Activated naive CD8-positive, alpha-beta T cell treated with anti-CD3 and anti-CD28 coated beads, Interleukin-2, amount 50 U/mL, for 16 hours (primary cell): ENCODE results near the gene ATRN.

Experiments used
- DNase-seq: peaks from one replicate; pipeline ENCODE4 v3.0.0-alpha.2; 2020; ENCODE audit warnings: low read depth, low spot score

The ATRN gene

DNA sequence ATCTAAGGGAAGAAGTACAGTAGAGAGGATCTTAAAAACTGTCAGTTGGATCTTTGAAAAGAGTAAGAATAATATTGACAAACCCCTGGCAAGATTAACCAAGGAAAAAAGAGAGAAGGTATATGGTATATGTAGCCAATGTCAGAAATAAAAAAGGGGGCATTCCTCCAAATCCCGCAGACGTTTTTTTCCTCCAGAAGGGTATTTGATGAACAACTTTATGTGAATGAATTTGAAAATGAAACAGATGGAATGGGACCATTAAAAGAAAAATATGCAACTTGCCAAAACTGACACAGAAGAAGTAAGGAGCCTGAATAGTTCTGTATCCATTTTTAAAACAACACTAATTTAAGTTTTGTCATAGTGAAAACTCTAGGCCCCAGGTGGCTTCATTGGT lies 156.7 kb downstream of the ATRN start:
- DNase-seq, result no peak

DNA sequence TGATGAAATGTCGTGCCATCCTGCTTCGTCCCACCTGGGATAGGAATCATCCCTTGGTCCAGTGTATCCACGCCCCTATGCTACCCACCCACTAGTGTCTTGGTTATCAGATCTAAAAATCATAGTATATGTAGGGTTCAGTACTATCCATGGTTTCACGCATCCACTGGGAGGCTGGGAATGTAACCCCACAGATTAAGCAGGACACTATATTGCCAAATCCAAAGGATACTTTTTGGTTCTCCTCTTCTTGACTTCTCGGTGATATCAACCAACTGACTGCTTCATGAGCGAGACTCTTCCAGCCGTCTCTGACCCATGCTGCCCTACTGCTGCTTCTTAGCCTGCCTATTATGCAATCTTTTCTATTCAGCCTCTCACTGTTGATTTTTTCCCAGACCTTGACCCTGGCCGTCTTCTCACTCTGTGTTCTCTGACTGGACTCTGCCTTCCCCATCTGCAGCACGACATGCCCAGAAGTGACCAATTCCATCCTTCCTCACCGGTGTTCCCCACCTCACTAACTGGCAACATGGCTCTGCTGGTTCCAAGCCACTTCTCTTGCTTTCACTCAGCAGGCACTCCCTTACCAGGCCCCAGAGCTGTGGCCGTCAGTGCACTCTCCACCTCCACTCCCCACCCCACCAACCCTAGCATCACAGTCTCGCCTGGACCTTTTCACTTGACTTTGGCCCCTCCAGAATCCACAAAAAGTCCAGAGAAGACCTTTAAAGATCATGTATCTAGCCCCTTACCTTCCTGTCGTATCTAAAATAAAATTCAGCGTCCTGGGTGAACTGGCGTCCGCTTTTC lies 157.9 kb downstream of the ATRN start:
- DNase-seq, result no peak

DNA sequence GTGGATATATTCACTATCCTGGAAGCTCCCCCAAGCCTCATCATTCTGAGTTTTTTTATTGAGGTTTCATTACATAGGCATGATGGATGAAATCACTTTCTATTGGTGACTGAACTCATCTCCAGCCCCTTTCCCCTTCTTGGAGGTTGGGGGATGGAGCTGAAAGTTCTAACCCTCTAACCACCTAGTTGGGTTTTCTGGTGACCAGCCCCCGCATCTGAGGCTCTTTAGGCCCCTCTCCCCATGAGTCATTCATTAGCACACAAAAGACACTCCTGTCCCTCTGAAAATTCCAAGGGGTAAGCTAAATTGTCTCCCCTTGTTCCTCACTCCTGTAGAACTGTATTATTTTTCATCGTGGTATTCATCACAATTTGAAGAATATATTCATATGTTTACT lies 159.1 kb downstream of the ATRN start:
- DNase-seq, result no peak

DNA sequence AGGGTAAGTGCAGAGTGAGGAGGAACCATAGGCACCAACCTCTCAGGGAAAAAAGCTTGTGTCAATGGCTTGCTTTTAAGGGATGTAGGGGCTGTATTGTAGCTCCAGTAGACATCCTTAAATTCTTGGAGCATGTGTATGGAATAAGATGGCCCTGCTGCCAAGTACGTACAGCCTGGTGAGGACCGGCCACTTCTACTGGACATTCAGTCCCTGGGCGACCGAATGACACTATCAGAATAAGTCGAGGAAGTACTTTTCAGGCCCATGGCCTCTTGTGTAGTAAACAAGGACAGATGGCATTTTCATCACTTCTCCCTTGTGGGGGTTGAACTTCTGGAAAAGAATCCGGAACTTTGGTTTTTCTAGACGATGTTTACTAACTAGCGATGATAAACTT lies 159.6 kb downstream of the ATRN start:
- no peak for DNase-seq

DNA sequence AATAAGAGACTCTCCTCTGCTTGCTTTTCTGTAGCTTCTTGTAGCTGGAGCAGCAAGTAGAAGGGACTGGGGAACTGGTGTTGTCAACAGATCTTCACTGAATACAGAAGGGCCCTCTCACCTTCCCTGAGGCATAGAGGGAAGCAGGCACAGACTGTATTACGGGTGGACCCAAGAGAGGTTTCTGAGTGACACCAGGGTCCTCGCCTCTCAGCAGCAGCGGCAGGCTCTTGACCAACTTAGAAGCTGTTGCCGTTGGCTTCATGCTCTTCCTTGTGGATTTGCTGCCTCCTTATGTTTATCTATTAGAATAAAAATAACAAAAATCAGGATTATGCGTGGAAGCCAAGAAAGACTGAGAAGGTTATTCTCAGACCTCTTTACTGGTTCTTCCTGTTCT lies 160.7 kb downstream of the ATRN start:
- no peak for DNase-seq

DNA sequence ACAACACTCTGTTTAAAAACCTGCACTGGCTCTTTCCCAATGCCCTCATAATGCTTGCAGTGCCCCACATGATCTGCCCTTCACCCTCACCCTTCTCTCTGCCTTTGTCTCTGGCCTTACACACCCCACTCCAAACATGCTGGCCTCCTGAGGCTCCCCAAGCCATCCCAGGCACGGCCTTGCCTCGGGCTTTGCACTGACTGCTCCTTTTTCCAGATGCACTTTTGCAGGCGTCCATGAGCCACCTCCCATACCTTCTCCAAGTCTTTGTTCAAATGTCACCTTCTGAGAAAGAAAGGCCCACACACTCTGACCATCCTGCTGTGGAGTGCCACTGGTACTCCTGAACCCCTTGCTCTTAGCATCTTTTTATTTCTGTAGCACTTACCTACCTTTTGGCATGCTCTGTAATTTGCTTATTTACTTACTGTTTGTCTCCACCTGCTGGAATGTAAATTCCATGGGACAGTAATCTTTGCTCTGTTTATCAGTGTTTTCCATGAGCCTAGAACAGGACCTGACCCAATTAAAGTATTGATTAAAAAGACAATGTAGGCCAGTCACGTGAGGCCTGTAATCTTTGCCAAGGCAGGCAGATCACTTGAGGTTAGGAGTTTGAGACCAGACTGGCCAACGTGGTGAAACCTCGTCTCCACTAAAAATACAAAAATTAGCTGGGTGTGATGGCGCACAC lies 161.6 kb downstream of the ATRN start:
- no peak for DNase-seq

DNA sequence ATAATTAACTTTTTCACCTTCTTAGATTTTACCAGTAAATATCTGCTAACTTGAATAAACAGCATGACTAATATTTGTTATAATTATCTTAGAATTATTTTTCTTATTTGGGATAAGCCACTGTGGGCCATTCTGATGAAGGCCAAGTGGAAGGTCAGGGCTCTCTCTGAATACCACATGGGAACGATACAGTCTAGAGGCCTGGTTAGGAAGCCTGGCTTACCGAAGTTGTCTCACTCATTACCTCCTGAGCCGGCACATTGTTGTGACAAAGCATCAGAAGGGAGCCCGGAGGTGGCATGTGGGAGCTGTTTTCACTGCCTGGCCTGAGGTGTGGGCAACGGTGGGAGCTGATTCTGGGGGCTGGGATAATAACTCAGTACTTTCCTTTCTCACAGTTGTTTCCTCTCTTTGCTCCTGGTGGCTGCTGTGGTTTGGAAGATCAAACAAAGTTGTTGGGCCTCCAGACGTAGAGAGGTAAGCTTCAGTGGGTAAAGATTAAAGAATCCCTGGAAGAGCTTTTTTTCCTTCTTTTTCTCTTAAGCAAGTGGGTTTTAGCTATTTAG lies 163.2 kb downstream of the ATRN start:
- DNase-seq, result no peak

DNA sequence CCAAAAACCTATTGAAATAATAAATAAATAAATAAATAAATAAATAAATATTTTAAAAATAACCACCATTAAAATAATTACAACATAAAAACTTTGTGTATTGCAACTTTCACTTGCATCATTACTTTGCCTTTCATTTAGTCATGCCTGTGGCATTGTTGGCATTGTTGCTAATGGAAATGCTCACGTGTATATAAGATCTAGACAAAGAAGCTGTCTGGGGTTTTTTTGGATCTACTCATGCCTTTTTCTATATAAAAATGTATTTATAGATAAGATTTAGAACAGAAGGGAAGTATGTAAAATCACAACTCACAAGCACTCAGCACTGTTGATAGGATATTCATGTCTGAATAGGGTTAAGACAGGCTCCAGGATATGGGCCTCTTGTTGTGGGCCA lies 164.5 kb downstream of the ATRN start:
- DNase-seq, result no peak

DNA sequence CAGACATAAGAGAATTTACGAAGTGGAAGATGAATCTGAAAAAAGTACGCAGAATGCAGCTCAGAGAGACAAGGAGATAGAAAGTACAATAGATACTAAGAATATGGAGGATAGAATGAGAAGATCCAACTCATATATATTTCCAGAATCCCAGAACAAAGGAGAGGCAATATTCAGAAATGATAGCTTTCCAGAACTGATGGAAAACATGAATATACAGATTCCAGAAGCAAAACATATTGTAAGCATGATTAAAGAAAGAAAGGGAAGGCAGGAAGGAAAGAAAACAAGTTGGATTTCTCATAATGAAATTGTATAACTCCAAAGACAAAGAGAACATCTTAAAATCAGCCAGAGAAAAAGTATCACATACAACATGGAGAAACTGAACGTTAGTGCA lies 169.4 kb downstream of the ATRN start:
- DNase-seq, result no peak

DNA sequence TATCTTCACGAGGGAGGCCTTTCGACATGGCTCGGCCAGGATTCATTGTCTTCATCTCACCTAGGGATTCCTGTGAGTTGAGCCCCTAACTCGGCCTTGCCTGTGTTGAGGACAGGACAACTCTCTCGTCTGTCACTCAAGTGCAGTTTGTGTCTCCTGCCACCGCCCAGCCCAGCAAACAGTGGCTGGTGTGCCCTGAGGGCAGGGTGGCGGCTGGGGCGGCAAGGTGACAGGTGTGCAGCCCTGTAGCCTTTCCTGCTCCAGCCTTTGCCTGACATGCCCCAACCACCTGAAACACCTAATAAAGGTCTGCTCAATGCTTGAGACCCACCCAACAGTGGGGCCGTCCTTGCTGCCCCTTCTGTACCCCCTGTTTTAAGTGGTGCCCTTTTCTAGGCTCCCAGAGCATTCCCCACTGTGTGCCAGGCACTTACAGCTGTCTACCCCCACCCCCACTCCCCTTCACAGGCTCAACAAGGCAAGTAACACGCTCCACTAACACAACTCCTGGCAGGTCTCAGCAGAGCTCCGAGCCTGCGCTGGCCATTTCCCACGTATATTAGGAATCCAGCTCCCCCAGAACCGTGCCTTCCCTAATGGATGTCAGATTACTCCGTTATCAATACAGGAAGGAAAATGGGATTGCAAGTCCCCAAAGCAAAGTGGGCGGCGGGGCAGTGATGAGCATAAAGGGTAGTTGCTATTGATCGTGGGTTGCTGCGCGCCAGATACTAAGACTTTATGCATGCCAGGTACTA lies 174.7 kb downstream of the ATRN start:
- no peak for DNase-seq

DNA sequence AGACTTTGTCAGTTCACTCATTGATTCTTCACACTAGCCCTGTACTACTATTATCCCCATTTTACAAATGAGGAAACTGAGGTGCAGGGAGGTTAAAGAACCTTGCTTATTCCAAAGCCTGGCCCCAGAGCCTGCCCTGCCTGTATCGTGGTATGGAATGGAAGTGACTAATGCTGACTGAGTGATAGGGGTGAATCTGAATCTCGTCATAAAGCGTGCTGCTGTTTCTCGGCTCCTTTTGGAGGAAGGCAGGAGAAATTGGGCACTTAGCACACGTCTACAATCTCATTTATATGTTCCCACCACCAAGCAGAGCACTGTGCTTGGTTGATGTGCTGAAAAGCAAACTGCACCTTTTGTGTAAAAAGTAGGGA lies 175.2 kb downstream of the ATRN start:
- DNase-seq, result no peak

DNA sequence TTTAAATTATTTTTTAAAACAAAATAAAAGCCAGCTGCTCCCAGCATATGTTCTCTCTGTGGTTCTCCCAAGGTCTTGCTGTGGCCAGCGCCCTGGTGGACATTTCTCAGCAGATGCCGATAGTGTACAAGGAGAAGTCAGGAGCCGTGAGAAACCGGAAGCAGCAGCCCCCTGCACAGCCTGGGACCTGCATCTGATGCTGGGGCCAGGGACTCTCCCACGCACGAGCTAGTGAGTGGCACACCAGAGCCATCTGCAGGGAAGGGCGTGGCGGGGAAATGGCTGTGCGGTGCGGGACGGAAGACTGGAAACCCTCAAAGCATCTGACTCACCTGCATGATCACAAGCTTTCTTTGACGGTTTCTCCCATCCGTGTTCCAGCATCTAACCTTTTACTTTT lies 175.8 kb downstream of the ATRN start:
- no peak for DNase-seq

DNA sequence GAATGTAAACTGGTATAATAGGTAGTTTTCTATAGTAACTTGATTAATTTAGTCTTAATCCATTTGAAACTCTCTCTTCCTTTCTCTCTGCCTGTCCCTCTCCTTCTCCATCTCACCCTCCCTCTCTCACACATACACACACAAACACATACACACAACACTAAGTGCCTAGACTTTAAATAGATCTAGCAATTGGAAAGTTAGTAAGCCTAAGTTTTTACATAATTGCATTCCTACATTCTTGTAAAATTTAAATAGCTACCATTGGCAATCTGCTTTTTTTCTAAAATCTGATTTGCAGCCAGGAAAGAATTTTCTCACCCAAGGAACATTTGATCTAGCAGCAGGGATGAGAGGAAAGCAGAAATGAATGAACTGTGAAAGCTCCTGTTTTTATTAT lies 176.7 kb downstream of the ATRN start:
- no peak for DNase-seq

DNA sequence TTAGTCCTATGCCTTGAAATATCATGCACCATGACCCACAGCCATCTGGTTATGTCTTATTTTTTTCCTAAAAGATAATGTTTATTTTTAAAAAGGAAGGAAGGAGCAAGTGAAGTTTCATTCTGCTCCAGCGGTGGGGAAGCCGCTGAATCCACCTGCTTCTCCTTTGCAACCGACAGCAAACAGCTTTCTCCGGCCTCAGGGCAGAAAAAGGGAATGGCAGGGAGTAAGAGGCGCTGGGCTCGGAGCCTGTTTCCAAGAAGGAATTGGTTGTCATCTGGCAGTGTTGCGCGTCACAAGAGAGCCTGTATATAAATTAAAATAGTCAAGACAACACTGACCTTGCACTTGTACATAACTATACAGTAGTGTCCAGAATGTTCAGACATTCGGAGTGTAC lies 178.1 kb downstream of the ATRN start:
- DNase-seq, result no peak

DNA sequence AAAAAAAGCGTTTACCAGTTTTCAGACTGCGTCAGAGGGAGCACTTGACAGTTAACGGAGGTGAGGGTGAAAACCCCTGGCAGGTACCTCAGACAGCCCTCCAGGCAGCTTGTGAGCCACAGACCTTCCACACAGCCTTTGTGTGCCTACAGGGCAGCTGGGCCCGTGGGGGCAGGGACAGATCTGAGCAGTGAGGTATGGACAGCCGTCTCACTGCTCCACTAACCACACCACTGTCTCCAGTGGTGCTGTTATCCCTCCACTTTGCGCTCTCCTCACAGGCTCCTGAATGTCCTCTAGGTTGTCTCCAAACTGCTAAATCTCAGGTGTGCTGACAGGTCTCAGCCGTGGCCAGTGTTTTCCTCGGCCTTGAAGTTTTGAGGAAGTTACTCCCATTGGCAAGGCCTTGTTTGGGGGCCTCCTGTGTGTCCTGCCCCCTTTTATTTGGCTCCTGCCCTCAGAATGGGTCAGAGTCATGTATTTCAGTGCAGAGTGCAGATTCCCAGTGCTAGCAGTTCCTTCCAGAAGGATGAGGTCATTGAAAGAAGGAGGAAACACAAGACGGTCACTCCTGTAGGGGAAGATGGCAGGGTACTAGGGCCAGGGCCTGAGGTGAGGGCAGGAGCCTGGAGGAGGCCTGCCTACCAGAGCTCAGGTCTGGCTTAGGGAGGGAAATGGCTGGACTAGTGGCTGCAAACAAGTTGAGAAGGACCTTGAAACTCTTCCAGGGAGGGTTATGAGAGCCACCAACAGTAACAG lies 180.6 kb downstream of the ATRN start:
- no peak for DNase-seq

DNA sequence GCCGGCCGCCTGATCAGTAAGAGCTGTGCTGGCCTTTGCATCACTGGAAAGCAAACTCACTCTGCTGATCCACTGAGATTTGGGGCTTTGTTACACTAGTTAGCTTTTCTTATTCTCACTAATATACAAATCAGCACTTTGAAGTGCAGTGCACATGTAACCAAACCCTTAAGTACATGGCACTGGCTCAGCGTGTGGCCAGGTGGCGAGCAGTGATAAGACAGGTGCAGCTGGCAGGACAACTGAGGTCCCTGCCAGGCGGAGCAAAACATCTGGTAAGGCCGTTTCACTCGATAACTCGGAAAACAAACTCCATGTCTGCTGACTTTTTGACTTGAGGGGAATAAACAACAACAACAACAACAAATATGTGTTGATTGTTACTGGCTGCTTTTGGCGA lies 181.4 kb downstream of the ATRN start:
- DNase-seq, result no peak

DNA sequence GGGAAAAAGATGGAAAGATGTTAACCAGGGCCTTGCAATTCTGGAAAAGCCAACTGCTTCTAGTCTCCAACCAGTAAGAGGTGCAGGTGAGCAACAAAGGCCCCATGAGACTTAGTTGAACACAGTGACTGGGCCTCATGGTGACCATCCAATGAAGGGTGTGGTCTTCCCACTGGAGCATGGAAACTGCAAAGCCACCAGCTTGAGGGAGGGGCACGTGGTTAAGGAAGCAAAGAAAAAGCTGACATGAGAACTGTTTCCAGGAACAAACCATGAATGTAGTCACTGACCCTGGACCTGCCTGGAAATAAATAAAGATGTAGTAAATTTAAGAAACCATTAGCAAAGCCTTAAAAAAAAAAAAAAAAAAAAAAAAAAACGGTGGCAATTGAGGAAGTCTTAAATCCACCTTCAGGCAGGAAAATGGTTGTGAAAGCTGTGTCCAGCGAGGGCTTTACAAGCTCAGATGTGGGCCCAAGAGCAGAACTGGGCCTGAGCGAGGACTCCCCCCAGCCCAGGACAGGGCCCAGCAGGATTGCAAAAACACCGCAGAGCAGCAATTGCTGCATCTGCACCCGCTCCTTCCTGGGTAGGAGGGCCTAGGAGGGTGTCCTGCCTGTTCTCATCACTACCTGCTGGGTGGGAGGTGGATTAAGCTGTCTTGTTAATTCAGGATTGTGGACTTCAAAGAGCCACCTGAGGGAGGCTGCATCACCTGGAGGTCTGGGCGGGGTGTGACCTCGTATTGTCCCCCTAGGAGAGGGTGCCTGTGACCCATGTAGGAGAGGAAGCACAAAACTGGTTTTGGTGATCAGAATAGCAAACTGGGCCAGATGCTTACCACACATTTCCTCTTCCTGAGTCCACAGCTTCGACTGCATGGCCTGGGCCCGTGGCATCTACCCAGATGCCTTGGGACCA lies 182.1 kb downstream of the ATRN start:
- DNase-seq, result no peak

DNA sequence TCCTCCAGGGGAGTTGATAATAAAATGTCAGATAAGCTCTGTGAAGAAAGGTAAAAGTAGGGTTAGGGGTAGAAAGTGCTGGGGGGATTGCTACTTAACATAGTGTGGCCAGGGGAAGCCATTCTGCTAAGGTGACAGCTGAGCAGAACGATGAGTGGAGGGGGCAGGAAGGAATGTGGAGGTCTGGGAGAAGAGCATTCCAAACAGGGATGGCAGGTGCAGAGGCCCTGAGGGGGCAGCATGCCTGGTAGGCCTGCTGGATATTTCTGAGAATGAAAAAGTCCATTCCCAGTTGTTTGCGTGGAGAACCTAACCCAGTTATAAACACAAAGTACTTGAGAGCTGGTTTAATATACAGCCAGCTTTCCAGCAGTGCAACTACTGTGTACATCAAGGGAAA lies 183.1 kb downstream of the ATRN start:
- DNase-seq, result no peak

DNA sequence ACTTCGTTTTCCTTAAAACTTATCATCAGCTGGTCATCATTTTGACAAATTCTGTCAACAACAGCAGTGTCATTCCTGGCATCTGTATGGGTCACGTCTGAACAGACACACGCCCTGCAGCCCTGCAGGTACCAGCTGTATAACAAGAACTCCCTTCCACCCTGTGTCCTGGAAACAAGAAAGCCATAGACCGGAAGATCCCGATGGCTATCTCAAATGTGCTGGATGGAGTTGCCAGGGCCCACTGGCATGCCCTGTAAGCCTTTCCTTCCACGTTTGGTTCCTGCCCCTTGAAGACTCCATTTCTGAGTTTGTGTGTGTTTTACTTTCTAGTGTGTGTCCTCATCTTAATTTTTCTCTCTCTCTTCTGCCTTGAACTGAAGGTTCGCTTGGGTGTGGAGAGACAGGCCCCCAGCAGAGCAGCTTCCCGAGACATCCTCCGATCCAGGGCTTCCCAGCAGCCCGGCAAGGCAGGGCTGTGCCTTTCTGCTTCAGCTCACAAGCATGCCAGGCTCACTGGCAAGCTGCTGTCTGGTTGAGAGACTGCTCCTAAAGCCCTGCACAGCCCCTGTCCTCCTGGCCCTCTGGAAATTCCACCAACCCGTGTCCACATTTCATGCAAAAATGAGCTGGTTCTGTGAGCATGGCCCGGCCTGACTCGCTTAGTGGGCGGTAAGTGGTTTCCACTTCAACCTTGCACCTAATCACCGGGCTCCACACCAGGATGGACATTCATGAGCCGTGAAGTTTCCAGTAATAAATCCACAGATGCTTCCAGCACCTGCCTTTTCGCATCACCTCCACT lies 183.7 kb downstream of the ATRN start:
- DNase-seq, result no peak

DNA sequence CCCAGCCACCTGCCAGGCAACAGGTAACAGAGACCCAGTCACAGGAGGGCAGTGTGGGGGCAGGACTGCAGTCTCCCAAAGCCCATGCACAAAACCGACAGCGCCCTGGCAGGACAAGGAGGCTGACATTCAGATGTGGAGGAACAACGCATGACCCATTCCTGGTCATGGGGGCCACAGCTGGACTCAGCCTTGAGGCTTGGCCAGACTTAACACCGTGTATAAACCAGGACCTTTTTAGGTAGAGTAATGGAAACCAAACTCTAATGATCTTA lies 184.2 kb downstream of the ATRN start:
- no peak for DNase-seq
